Stimulated activated CD8-positive, alpha-beta memory T cell treated with anti-CD3 and anti-CD28 coated beads, Interleukin-7, amount 100 ng/mL, for 48 hours (primary cell): ENCODE measurements around the gene PTGER1.

ENCODE experiments used
- DNase-seq, 2 donors: peaks; one replicate each; pipeline ENCODE4 v3.0.0-alpha.2; 2020; ENCODE audit warnings: low read depth in 1 of 2; ENCODE audit errors: extremely low read depth in 1 of 2

PTGER1 gene

DNA sequence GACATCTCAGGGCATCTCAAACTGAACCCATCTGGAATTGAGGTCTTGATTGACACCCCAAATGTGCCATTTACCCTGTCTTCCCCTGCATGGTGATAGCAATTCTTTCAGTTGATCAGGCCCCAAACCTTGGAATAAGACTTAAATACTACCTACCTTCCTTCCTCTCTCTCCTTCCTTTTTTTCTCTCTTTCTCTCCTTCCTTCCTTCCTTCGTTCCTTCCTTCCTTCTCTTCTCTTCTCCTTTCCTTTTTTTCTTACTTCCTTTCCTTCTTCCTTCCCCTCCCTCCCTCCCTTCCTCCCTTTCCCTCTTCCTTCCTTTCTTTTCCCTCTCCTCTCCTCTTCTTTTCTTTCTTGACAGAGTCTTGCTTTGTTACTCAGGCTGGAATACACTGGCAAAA lies 28.1 kb upstream of the PTGER1 start:
- no peak for DNase-seq

- no peak for DNase-seq
Observed at GRCh38 chr19:14502334-14503092, 27.4 kb upstream of the PTGER1 start.

GRCh38 chr19:14497228-14497921 lies 22.2 kb upstream of the PTGER1 start:
- DNase-seq, result no peak

- no peak for DNase-seq
Observed at GRCh38 chr19:14496834-14497227, 21.7 kb upstream of the PTGER1 start.

- DNase-seq, result peak; percentile 62 to 68
Observed at GRCh38 chr19:14496029-14496833, 21.1 kb upstream of the PTGER1 start, which contains the start of gene GIPC1. GIPC1 (minus strand) TSS chr19:14496127; CDS start chr19:14482976, 13,151 bp downstream.

DNA sequence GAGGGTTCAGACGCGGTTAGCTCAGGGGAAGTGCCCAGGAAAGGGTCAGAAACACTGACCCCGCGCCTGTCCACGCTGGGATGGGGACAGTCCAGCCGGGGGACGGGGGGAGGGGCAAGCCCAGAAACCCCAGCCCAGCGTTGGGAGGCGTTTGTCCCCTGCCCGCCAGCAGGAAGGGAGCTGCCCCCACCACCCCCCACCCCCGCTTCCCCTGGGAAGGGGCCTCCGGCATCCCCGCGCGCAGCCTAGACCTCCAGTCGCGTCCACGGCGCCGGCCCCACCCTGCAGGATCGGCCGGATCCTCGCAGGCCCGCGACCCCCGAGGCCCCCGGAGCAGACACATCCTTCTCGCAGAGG lies 20.5 kb upstream of the PTGER1 start:
- DNase-seq, result no peak

DNA sequence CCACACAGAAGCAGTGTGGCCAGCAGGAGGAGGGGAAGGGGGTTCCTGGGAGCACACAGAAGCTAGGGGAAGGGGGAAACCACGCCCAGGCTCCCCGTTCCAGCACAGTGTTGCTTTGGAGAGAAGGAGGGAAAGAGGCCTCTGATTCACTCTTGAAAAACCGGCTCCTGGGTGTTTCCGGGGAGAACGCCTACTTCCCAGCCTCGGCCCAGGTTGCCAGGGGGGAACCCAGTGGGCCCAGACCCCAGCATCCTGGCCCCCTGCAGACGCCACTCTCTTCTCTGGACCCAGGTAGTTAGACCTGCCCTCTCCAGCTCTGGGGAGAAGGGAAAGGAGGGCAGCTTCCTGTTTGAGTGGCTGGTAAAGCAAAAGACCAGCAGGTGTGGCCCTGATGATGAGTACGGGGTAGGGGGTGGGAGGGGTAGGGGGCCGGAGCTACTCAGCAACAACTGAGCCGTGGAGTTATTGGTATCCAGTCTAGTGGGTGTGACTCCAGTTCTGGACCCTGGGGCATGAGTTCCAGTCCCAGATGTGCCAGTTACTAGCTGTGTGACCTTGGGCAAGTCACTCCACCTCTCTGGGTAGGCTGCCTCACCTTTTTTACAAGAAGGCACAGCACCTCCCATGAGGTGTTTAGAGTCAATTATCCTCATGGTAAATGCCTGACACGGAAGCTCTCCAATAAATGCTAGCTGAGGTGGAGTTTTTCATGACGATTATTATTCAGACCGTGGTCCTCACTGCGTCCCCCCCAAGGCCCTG lies 19.9 kb upstream of the PTGER1 start:
- DNase-seq, result no peak

DNA sequence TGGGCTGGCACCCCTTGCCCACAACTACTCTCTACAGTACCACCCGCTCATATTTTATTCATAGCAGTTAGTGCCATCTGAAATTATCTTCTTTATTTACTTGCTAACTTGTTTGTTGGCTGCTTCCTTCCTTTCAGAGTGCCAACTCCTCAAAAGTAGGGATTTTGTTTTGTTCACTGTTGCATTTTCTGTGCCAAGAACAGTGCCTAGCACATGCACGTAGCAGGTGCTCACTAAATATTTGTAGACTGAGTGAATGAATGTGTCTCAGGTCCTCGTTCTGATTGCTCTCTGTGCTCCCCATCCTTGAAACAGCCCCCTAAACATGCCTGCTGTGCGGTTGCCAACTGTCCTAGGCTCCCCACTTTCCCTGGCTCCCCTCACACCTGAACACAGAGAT lies 19.3 kb upstream of the PTGER1 start:
- no peak for DNase-seq

GRCh38 chr19:14492756-14493337 lies 17.7 kb upstream of the PTGER1 start:
- no peak for DNase-seq

- no peak for DNase-seq
Observed at GRCh38 chr19:14487370-14488125, 12.4 kb upstream of the PTGER1 start.

- no peak for DNase-seq
Observed at GRCh38 chr19:14482172-14482941, 7.2 kb upstream of the PTGER1 start.

- no peak for DNase-seq
Observed at GRCh38 chr19:14480700-14481079, 5.5 kb upstream of the PTGER1 start.

- DNase-seq, result peak in 1 of 2 donors; percentile 64
Observed at GRCh38 chr19:14479975-14480699, 5.0 kb upstream of the PTGER1 start.

- DNase-seq, result no peak
Observed at GRCh38 chr19:14479309-14479974, 4.3 kb upstream of the PTGER1 start.

DNA sequence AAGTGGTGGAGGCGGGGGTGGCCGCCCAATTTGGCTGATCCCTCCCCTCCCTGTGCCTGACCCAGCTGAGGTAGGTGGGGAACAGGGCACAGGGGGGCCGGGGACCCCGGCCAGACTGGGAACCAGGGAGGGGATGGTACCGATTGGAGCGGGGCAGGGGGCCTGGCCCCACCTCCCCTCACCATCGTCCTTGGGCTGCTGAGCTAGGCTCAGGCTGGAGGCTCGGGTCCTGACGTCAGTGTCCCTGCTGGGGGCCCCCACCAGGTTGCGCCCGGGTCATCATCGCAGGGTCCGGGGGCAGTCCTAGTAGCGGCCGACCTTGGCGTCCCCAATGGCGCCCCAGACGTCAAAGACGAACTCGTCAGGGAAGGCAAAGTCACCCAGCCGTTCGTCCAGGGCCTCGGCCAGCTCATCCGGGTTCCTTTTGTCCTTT lies 3.0 kb upstream of the PTGER1 start:
- DNase-seq, result no peak

DNA sequence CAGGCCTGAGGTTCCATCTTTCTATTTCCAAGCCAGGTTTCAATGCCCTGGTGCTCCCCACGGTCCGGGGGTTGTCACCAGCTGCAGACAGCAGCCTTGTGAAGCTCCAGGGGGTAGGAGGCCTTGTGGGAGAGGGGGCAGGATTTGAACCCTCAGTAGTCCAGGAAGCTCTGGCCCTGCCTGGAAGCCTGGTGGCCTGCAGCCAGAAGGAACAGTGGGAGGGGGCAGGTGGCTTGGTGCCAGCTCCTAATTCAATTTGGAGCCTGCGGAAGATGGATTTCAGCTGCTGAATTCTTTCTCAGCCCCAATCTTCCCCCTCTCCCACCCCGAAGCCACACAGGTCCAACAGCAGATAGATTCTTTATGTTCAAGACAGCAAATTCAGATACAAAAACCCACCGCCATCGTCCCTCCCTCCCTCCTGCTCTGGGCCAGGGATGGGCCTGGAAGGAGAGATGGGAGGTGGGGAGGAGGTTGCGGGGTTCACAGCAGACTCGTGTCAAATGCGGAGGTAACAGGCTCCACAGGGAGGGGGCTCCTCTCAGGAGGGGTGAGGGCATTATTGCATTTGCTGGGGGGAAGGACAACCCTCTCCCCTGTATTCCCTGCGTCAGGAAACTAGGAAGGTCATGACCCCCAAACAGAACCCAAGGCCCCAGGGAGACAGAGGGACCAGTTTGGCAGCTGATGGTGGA lies 2.4 kb upstream of the PTGER1 start:
- no peak for DNase-seq

- DNase-seq, result no peak
Observed at GRCh38 chr19:14476673-14477401, 1.7 kb upstream of the PTGER1 start.
